Thyroid gland (tissue), 4 donors: Measurements from ENCODE around the gene CCL24. TPM values are rescaled to one million over a fixed set of nuclear protein-coding genes. Genes with fewer than 3 reads are reported as not detected.
"Not testable (repeated sequence)": the region's sequence is repeated elsewhere in the genome, so short reads cannot be mapped to it uniquely, and the experiment has no call there.

Experiments used
- DNase-seq, 2 donors: peaks; one replicate each; pipeline ENCODE4 v3.0.0-alpha.2; 2019
- H3K27ac ChIP-seq, 3 donors: fragments of 200-600 bp; sonication (generic); 1 replicate in 2 of 3; 2 replicates in 1 of 3; pipeline ENCODE4 v1.5.1; 2016 to 2019; ENCODE audit warnings: mild to moderate bottlenecking in 1 of 3, moderate library complexity in 1 of 3
- H3K27me3 ChIP-seq: fragments of 200-600 bp; sonication (generic); one replicate; pipeline ENCODE4 v1.5.1; 2019
- H3K36me3 ChIP-seq, 2 donors: fragments of 200-600 bp; sonication (generic); one replicate each; pipeline ENCODE4 v1.5.1; 2016 to 2019
- H3K4me1 ChIP-seq, 2 donors: fragments of 200-600 bp; sonication (generic); one replicate each; pipeline ENCODE4 v1.5.1; 2017 to 2019
- H3K4me3 ChIP-seq, 3 donors: fragments of 200-600 bp; sonication (generic); replicated peaks in 1 of 3; 1 replicate in 2 of 3; 2 replicates in 1 of 3; pipeline ENCODE4 v1.5.1; 2016; ENCODE audit warnings: mild to moderate bottlenecking in 1 of 3
- H3K9me3 ChIP-seq: fragments of 200-600 bp; sonication (generic); one replicate; pipeline ENCODE4 v1.5.1; 2017
- CTCF ChIP-seq, 6 experiments: fragments of 200-600 bp in 3 of 6; fragments of 450-650 bp in 3 of 6; sonication (generic) in 3 of 6; IDR thresholded peaks; one replicate each; pipeline ENCODE4 v1.5.1; 2016 to 2019; ENCODE audit warnings: antibody characterized with exemption in 6 of 6, mild to moderate bottlenecking in 2 of 6, inconsistent platforms in 1 of 6, moderate library complexity in 1 of 6
- POLR2A ChIP-seq, 2 donors: fragments of 450-650 bp; IDR thresholded peaks; one replicate each; pipeline ENCODE4 v1.6.1; 2017; ENCODE audit warnings: antibody characterized with exemption in 2 of 2, mild to moderate bottlenecking in 2 of 2, moderate library complexity in 1 of 2
- WGBS, 2 donors: methylation state at CpG; one replicate each; pipeline ENCODE4 v1.1.5; 2017; 5-methylcytosine and 5-hydroxymethylcytosine counted together
- intact Hi-C: fragments of 100-400 bp; cut with DNase I; formaldehyde crosslinking; loops from one replicate; pipeline ENCODE4 v1.15.1; 2023
- total RNA-seq, 4 donors: library from RNA; depleted of rRNA; stranded (reverse); fragments of >200 nt; gene quantifications; one replicate each; pipeline ENCODE4 v1.2.3, GENCODE V29; 2016

The CCL24 gene
- total RNA-seq, 4 donors from 2014 or later, result not detected

DNA sequence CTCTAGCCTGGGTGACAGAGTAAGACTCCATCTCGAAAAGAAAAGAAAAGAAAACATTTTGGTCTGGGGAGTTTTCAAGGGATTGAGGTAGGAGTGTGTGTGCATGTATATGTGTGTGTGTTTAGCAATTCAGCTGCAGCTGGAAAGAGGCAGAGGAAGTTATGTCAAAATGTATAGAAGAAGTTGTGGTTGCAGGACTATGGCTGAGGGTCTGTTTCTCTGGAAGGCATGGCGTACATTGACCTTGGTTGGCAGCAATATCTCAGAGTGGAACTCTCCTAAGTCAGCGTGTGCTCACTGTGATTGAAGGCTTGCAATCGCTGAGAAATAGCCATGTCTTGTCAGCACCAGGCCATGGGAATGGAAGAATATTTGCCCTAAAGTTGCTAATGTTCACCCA, 36.6 kb upstream of the CCL24 start:
- Histone ChIP-seq H3K27me3 (no peaks in the 10 kb centered on the region), H3K9me3 (no peaks in the 10 kb centered on the region), H3K36me3 (no peaks in the 10 kb centered on the region), H3K4me3 (no peak overlapping the region), H3K4me1 (no peaks in the 10 kb centered on the region), H3K27ac (no peak overlapping the region)
- no peak for TF ChIP-seq CTCF (IDR thresholded peaks at IDR 0.05)
- intact Hi-C loops, result no loop called here
- 64 to 77% methylated on average over 4 of the region's 4 CpGs for WGBS, 2 donors
- no peak for DNase-seq

GRCh38 chr7:75849573-75849972, 36.0 kb upstream of the CCL24 start:
- Histone ChIP-seq H3K9me3 (no peaks in the 10 kb centered on the region), H3K27me3 (no peaks in the 10 kb centered on the region), H3K27ac (no peak overlapping the region), H3K4me3 (no peak overlapping the region), H3K36me3 (no peaks in the 10 kb centered on the region), H3K4me1 (no peaks in the 10 kb centered on the region)
- DNase-seq, result no peak
- intact Hi-C loops, result no loop called here
- TF ChIP-seq POLR2A (IDR thresholded peaks at IDR 0.05) (no peak), CTCF (IDR thresholded peaks at IDR 0.05) (no peak)
- 61 to 67% methylated on average over 3 of the region's 3 CpGs for WGBS, 2 donors

DNA sequence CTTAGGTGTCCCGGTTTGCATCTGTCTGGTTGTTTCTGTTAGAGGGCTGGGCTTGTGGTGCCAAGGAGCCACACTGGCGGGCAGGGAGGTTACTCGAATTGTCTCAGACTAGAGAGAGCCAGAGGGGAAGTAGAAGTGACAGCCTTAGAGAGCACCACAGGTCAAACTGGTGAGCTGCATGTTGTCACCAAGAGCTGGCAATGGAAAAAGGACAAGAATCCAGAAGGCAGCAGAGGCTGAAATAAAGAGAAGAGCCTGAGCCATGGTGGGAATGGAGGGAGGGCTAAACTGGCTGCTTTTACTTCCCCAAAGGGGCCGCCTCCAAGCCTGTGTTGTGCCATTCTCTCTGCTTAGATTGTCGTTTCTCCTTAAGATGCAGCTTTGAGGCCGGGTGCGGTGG, 34.1 kb upstream of the CCL24 start:
- intact Hi-C loops, result no loop called here
- no peak for DNase-seq
- no peak for TF ChIP-seq POLR2A (IDR thresholded peaks at IDR 0.05)
- TF ChIP-seq CTCF (IDR thresholded peaks at IDR 0.05), result no peak

DNA sequence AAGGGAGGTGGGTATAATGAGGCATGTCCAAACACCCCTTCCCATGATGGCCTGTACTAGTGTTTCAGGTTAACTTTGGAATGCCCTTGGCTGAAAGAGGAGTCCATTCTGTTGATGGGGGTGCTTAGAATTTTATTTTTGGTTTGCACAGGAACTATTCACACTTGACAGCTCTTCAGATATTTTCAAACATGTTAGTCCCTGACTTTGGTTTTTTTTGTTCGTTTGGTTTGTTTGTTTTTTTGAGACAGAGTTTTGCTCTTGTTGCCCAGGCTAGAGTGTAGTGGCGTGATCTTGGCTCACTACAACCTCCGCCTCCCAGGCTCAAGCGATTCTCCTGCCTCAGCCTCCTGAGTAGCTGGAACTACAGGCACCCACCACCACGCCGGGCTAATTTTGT, 31.5 kb upstream of the CCL24 start:
- peak in 1 of 2 donors; percentile 14 for DNase-seq
- intact Hi-C loops, H3K9me3 ChIP-seq, H3K27me3 ChIP-seq, H3K4me1 ChIP-seq, H3K4me3 ChIP-seq, H3K36me3 ChIP-seq: not testable (repeated sequence)
- 59 to 63% methylated on average over 6 of the region's 6 CpGs for WGBS, 2 donors
- H3K27ac ChIP-seq, result peak overlapping the region in 1 of 3 donors; percentile 39

More for the DNA sequence above, 34.1 kb upstream of the CCL24 start:
- Histone ChIP-seq H3K27ac (no peak overlapping the region), H3K27me3 (no peaks in the 10 kb centered on the region), H3K4me3 (no peak overlapping the region), H3K36me3 (no peaks in the 10 kb centered on the region), H3K4me1 (no peaks in the 10 kb centered on the region), H3K9me3 (no peaks in the 10 kb centered on the region)
- WGBS, 2 donors, result 82 to 83% methylated on average over 7 of the region's 7 CpGs

- no peaks in the 10 kb centered on the region for H3K4me1 ChIP-seq
- H3K27ac ChIP-seq, result no peak overlapping the region
- no peaks in the 10 kb centered on the region for H3K36me3 ChIP-seq
- no peak for DNase-seq
- TF ChIP-seq POLR2A (IDR thresholded peaks at IDR 0.05), result no peak
- TF ChIP-seq CTCF (IDR thresholded peaks at IDR 0.05), result no peak
- H3K9me3 ChIP-seq, result no peaks in the 10 kb centered on the region
- WGBS, 2 donors, result 83 to 95% methylated on average over 5 of the region's 5 CpGs
- intact Hi-C loops, result no loop called here
- no peak overlapping the region for H3K4me3 ChIP-seq
- H3K27me3 ChIP-seq, result no peaks in the 10 kb centered on the region
Observed at GRCh38 chr7:75844158-75844557, 30.6 kb upstream of the CCL24 start.

GRCh38 chr7:75843613-75844116, 30.1 kb upstream of the CCL24 start:
- 94 to 96% methylated on average over 9 of the region's 9 CpGs for WGBS, 2 donors
- Histone ChIP-seq H3K4me1 (no peaks in the 10 kb centered on the region), H3K9me3 (no peaks in the 10 kb centered on the region), H3K27me3 (no peaks in the 10 kb centered on the region), H3K36me3 (no peaks in the 10 kb centered on the region), H3K27ac (no peak overlapping the region), H3K4me3 (no peak overlapping the region)
- DNase-seq, result no peak
- TF ChIP-seq CTCF (IDR thresholded peaks at IDR 0.05) (no peak), POLR2A (IDR thresholded peaks at IDR 0.05) (no peak)
- intact Hi-C loops, result no loop called here
